NCI-H128 (cell line): ENCODE results near the gene OSTC.

Experiments used
- DNase-seq: peaks from one replicate; lab custom pipeline; 2025; ENCODE audit not compliant: unreplicated experiment; lab: John Stamatoyannopoulos, UW

Gene OSTC

GRCh38 chr4:108650212-108651013 lies at the start of gene OSTC:
TSS of gene OSTC (plus strand) at chr4:108650599. CDS start at chr4:108650656, 57 bp downstream.
- DNase-seq, result peak; percentile 89

GRCh38 chr4:108601106-108601505 lies 49.3 kb upstream of the OSTC start:
- no peak for DNase-seq

GRCh38 chr4:108601532-108601931 lies 48.9 kb upstream of the OSTC start:
- DNase-seq, result no peak

- no peak for DNase-seq
Measured at GRCh38 chr4:108602163-108602562, 48.2 kb upstream of the OSTC start.

- no peak for DNase-seq
Measured at GRCh38 chr4:108607079-108607815, 43.2 kb upstream of the OSTC start.

GRCh38 chr4:108611365-108611764 lies 39.0 kb upstream of the OSTC start:
- no peak for DNase-seq

- no peak for DNase-seq
Measured at GRCh38 chr4:108612365-108612764, 38.0 kb upstream of the OSTC start.

- no peak for DNase-seq
Measured at GRCh38 chr4:108619372-108620100, 30.9 kb upstream of the OSTC start.

GRCh38 chr4:108620101-108620932 lies 30.1 kb upstream of the OSTC start, which contains the start of gene RPL34:
TSS of gene RPL34 (plus strand) at chr4:108620576. CDS start at chr4:108621960, 1,384 bp downstream.
- peak; percentile 83 for DNase-seq

- DNase-seq, result no peak
Measured at GRCh38 chr4:108620933-108621905, 29.2 kb upstream of the OSTC start.

GRCh38 chr4:108622022-108622421 lies 28.4 kb upstream of the OSTC start:
- DNase-seq, result no peak

- DNase-seq, result no peak
Measured at GRCh38 chr4:108622828-108623227, 27.6 kb upstream of the OSTC start.

- DNase-seq, result no peak
Measured at GRCh38 chr4:108624263-108625056, 25.9 kb upstream of the OSTC start.

GRCh38 chr4:108626056-108626455 lies 24.3 kb upstream of the OSTC start:
- no peak for DNase-seq

GRCh38 chr4:108628411-108628810 lies 22.0 kb upstream of the OSTC start:
- DNase-seq, result no peak

GRCh38 chr4:108635070-108635655 lies 15.2 kb upstream of the OSTC start:
- no peak for DNase-seq

GRCh38 chr4:108636246-108636645 lies 14.2 kb upstream of the OSTC start:
- DNase-seq, result no peak

- DNase-seq, result no peak
Measured at GRCh38 chr4:108637856-108638255, 12.5 kb upstream of the OSTC start.
